Measurements from ENCODE around the gene NHS.

- TF ChIP-seq CTCF (IDR thresholded peaks at IDR 0.05): no peak
- TF ChIP-seq EZH2 (IDR thresholded peaks at IDR 0.05): no peak
- no peak for TF ChIP-seq EZH2phosphoT487 (IDR thresholded peaks at IDR 0.05)
Observed at GRCh38 chrX:17511556-17511955, 136.6 kb downstream of the NHS start.

All from neural progenitor cell (in vitro differentiated cells).